Iris pigment epithelial cell (primary cell): Measurements from ENCODE around the gene RCE1.

ENCODE experiments used
- DNase-seq: peaks from one replicate; pipeline ENCODE4 v3.0.0-alpha.2; 2011; ENCODE audit warnings: low read depth

RCE1 gene

DNA sequence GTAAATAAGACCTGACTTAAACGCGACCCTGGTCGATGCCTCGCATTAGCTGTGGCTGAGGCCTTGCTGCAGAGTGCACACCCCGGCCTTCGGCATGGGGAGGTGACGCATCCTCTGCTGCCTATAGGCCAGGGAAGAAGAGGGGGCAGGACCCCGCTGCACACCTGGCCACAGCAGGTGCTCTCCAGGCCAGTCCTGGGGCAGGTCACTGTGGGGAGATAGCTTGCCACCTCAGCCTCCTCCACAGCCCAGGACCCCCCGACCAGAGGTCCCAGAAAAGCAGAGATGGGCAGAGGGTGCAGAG lies 26.3 kb downstream of the RCE1 start:
- DNase-seq = no peak

DNA sequence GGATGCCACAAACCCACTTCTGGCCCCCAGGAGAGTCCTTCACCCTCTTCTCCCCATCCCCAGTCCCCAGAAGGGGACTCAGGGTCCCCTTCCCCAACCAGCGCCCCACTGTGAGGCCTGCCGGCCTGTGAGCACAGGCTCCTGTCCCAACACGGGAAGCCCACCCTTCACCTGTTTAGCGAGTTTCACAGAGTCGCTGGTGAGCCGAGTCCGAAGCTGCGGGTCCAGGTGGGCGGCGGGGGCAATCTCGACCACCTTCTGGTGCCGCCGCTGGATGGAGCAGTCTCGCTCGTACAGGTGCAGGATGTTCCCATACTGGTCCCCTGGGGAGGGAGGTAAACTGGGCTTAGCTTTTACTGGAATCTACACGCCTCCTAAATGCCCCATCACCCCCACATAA lies 26.9 kb downstream of the RCE1 start:
- DNase-seq = no peak

DNA sequence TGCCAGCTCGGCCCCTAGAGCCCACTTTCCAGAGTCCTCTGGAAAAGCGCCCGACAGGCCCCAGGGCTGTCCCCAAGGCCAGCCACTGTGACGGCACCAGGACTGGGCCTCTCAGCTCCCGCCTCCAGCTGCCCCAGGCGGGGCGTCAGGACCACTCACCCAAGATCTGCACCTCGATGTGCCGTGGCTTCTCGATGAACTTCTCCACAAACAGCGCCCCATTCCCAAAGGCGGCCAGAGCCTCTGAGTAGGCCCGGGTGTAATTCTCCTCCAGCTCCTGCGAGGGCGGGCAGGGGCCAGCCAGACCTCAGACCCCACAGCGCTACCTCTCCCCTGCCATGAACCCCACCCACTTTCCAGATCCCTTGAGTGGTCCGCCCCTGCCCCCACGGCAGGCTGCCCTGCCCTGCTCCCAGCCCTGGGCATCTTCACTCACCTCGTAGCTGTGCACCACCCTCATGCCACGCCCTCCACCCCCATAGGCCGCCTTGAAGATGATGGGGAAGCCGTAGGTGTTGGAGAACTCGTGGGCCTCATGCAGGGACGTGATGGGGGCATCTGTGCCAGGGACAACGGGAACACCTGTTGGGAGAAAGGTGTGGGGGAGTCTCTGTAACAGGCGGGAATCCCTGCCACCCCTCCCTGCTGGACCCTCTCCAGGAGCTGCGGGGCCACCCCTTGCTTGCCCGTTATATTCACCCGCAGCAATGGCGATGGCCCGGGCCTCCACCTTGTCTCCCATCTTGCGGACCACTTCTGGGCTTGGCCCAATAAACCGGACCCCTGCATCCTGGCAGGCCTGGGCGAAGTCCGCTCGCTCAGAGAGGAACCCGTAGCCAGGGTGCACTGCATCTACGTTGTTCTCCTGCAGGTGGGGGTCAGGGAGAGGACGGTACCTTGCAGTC lies 27.6 kb downstream of the RCE1 start:
- DNase-seq = no peak

DNA sequence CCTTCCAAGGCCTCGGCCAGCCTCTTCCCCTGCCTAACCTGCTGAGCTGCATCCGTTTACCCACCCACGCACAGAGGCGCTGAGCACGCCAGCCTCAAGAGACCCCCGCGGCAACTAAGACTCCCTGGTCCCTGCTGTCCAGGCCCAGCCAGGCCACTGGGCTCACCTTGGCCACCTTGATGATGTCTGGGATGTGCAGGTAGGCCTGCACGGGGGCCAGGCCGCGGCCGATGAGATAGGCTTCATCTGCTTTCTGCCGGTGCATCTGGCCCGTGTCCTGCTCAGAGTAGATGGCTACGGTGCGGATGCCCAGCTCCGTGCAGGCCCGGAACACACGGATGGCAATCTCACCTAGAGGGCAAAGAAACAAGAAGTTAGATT lies 28.3 kb downstream of the RCE1 start:
- DNase-seq = no peak

DNA sequence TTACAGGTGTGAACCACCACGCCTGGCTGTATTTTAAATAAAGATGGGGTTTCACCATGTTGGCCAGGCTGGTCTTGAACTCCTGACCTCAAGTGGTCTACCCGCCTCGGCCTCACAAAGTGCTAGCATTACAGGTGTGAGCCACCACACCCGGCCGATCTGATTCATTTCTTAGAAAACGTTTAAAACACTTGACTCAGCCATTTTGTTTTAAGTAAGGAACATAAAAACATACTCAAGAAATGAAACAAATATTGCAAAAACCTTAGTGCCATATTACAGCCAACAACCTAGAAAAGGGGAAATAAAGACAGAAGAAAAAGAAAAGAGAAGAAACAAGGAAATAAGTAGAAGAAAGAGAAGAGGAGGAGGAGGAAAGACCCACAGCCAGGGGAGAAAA lies 31.0 kb downstream of the RCE1 start:
- DNase-seq = no peak

DNA sequence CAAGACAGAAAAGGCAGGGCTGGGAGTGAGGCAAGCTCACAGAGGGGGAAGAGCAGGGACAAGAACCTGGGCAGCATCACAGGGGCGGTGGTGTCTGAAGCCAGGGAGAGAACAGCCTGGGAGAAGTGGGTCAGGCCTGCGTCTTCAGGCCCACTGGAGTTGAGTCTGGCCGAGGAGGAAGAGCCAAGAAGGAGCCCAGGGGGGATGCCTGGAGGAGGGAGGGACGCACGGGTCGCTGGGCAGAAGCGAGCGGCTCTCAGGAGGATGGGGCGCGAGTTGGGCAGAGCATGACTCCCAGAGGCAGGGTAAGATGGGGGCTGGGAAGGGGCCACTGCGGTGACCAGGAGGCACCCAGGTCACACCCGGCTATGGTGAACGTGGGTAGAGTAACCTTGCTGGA lies 32.1 kb downstream of the RCE1 start:
- no peak for DNase-seq

DNA sequence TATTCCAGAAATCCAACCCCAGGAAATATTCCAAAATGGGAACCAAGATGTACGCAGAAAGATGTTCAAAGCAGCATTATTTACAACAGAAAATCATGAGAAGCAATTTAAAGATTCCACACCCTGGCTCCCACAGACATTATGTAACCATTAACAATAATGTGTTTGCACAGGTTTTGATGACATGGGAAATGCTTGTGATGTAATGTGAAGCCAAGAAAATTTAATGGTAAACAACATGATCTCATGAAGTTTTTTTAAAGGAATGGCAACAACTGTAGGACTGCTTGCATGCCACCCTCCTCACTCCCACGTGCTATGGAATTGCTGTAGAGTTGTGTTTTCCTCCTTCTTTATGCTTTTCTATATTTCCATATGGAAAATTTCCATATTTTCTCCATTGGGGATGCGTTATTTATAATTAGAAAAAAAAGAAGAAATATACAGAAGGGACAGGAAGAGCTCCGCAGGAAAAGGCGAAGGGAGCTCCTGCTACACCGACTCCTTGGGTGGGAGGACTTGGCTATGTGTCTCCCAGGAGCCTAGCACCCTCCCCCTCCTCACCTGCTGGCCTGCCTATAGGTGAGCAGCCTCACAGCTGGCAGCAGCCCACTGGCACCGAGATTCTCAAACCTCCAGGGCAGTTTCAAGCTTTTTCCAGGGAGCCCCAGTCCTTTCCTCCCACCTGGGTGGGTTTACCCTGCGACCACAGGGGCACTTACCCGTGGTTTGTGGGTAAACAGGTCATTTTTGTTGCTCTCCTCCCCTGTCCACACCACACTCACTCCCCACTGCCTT lies 34.5 kb downstream of the RCE1 start:
- peak; percentile 59 for DNase-seq

DNA sequence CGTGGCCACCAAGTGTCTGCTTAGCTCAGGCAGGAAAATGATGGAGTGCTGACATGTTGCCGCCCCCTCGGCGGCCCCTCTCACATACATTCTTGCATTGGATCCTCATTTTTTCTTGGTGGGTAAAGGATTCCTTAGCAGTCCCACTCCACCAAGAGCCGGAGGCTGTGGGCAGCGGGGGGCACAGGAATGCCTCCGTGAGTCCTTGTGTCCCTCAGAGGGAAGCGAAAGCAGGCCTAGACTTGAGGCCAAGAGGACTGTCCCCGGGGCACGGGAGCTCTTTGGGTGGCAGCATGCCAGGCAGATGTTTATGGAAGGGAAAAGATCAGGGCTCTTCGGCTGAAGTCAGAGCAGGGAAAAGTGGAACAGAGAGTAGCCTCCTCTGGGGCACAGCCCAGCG lies 35.2 kb downstream of the RCE1 start:
- DNase-seq = no peak

DNA sequence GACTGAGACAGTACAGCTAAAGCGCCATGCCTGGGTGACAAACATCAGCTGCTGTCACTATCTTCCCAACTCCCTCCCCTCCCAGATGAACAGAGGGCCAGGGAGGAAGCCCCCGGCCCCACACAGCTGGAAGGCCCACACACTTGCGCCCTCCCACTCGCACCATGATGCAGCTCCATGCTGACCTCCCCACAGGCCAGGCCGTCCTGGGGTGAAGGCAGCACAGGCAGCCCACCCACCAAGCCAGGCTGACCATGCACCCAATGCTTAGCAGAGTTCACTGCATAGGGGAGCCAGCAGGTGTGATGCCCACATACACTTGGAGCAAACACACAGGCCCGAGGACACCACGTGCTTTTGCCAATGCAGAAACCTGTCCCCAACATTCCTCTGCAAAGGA lies 35.8 kb downstream of the RCE1 start:
- no peak for DNase-seq

DNA sequence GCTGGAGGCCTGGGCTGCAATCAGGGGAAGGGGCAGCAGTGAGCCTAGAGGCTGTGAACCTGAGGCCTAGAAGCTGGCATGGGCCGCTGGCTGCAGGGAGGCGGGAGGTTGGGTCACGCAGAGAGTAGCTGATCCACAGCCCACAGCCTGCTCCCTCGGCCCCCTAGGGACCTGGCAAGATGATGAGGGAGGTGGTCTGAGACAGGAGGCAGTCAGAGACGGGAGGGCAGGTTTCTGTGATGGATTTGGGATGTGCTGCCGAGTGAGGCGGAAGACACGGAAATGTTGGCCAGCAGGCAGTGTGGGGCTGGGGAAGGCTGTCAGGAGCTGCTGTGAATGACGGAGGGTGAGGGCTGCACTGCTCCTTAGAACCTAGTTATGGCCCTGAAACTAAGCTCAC lies 36.3 kb downstream of the RCE1 start:
- no peak for DNase-seq

DNA sequence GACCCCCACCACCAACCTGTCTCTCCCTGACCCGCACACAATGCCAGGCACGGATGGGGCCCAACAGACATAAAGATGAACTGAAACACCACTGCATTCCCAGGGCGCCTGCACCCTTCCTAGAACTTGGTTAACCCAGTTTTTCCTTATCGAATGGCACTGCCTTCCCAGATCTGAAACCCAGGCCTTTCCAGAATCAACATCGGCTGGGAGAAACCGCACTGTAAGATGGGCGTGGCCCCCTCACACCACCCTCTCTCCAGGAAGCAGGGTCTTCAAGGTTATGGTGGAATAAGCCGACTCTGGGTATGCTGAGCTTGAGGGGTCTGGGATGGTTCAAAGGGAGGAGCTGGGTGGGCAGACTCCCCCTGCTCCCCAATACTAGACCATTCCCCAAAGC lies 36.8 kb downstream of the RCE1 start:
- DNase-seq = no peak

DNA sequence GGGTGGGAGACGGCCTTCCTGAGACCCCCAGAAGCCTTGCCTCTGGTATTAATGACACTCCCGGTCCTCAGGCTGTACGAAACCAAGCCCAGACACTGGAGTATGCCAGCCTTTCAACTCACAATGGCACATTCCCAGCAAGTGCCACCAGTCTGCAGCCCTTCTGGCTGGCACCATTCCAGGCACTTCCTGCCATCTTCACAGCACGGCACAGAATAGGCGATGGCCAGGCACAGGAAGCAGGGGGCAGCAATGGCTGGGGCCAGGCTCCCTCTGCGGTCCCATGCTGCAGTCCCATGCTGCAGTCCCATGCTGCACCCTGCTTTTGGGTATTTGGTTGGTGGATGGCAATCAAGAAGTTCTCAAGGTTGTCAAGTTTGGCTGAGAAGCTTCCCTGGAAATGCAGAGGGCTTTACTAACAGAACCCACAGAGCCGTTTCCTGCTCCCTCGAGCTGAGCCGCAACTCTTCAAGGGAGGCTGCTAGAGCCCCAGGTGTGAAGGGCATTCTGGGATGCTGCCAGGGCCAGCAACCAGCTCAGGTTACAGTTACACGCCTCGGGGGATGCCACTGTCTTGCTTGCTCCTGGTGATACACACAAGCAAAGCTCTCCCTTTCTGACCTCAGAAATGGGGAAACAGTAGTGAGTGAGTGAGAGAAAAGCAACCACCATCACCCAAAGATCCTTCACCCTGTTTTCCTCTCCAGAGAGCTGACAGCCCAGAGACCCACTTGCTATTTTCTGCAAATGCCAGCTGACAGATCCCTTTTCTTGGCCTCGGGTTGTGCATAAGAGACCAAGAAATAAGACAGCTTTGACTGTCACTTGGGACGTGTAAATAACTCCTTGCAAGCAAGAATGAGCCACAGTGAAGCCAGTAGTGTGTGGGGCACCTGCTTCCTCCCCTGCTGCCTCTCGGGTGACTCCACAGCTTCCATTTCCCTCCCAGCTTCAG lies 37.5 kb downstream of the RCE1 start:
- DNase-seq = no peak

DNA sequence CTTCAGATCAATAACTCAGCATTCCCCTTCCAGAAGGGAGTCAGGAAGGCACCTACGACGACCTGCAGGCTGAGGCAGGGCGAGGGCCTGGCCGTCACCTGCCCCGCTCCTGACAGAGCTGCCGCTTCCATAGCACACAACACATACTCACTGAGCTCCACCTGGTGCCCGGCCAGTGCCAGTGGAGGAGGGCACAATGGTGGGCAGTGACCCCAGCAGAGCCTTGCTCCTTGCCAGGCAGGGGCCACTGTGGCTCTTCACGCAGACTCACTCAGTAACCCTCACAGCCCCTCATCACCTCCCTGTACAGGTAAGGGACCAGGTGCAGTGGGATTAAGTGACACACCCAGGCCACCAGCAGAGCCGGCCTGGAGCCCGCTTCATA lies 38.2 kb downstream of the RCE1 start:
- DNase-seq = no peak

DNA sequence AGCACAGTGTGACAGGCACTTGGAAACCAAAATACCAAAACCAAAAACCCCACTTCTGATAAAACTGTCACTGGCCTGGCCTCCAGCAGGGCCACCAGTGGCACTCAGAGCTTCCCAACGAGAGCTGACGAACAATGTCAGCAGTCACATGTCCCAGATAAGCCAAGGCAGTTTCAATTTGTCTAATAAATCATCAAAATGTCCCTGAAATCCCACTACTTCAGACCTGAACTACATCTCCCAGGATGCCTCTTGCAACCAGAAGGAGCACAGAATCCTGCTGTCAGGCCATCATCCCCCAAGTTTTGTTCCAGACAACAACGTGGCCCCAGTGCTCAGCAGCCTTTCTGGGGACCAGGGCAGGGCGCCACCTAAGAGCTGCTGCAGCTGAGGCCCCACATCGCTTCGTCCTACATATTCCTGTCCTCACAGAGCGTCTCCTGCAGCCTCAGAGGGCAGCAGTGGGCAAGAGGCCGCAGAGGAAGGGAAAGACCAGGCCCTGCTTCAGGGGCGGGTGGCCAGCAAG lies 38.7 kb downstream of the RCE1 start:
- DNase-seq = no peak

DNA sequence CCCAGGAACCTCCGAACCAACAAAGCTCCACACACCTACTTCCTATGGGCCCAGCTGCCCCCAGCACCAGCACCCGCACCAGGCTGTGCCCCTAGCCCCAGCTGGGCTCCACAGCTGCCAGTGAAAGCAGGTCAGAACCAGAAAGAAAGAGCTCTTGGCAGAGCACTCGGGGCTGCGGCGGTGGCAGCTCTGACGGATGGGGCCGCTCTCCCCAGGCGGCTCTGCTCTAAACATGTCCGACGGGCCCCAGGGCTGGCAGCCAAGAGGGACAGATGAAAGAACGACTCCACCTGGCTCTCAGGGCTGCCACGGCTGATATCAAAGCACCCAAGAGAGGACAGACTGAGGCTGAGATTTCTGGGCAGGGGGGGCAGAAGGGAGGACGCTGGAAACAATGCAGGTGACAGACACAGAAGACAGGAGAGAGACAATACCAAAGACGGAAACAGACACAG lies 39.3 kb downstream of the RCE1 start:
- no peak for DNase-seq

DNA sequence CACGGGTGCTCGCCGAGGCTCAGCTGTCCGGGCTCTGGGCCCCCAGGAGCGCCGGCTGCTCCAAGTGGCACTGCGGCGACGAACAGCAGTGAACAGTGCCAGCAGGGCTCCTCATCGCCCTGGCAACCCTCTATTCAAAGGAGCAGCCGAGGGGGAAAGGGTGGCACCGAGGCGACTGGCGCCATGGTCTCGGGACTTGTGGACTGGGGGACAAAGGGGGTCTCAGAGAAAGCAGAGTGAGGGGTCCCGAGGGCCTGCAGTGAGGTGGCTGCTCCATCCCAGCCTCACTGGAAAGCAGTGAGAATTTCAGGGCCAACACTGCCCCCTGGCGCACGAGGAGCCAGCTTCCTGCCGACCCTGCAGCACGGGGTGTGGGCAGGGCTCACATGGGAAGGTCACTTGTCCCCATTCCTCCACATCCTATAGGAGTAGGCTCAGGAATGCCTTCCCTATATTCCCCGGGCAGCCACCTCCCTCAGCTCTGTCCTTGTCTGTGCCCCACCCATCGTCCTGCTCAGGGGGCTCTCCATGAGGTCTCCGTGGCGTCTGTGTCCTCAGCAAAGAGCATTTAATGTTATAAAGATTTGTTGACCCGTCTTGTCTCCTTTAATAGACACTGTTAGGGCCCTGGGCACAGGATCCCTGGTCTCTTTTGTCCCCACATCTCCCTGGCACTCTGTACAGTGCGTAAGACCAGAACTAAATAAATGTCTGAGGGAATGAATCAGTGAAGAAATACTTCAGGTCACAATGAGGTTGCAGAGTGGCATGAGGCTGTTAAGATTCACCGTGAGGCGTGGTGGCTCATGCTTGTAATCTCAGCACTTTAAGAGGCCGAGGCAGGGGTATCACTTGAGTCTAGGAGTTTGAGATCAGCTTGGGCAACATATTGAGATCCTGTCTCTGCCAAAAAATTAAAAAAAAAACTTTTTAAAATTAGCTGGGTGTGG lies 40.0 kb downstream of the RCE1 start:
- DNase-seq = peak; percentile 82

DNA sequence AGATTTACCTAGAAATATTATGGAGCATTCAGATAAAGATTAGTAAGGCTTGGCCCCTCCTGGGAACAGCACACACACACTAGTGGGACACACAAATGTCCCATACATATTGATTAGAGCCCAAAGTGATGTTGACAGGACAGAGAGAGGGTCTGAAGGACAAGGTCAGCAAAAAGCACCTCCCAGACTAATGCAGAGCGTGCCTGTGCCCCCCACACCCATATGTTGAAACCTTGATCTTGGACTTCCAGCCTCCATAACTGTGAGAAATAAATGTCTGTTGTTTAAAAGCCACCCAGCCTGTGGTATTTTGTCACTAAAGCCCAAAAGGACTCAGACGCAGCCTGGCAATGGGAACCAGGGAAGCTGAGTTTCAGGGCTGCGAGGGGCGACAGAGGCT lies 41.2 kb downstream of the RCE1 start:
- DNase-seq = no peak

DNA sequence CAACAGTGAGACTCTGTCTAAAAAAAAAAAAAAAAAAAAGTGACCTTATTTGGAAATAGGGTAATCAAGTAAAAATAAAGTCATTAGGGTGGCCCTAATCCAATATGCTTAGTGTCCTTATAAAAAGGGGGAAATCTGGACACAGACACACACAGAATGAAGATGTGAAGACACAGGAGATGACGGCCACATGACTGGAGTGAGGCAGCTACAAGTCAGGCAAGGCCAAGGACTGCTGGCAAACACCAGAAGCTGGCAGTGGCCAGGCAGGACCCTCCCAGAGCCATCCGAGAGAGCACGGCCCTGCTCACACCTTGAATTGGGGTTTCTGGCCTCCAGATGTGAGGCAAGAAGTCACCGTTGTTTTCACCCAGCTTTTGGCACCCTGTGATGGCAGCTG lies 42.2 kb downstream of the RCE1 start:
- DNase-seq = no peak

DNA sequence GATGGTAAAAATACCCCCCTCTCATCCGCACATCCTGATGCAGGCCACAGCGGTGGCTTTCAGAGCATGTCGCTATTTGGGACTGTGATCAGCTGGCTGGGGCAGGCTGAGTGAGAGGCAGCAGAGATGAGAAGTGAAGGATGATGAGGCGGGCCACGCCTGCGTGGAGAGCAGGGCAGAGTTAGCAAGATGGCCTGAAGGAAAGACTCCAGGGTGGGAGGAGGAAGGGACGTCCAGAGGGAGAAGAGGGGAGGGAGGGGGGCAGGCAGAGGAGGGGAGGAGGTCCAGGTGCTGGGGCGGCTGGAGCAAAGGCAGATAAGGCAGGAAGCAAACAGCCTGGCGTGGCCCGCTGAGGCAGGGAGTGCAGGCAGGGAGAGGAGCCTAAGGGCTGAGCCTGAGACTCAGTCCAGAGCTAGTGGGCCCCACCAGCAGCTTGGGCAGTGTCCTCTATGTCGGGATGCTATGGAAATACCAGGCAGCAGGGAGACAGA lies 42.8 kb downstream of the RCE1 start:
- DNase-seq = no peak

DNA sequence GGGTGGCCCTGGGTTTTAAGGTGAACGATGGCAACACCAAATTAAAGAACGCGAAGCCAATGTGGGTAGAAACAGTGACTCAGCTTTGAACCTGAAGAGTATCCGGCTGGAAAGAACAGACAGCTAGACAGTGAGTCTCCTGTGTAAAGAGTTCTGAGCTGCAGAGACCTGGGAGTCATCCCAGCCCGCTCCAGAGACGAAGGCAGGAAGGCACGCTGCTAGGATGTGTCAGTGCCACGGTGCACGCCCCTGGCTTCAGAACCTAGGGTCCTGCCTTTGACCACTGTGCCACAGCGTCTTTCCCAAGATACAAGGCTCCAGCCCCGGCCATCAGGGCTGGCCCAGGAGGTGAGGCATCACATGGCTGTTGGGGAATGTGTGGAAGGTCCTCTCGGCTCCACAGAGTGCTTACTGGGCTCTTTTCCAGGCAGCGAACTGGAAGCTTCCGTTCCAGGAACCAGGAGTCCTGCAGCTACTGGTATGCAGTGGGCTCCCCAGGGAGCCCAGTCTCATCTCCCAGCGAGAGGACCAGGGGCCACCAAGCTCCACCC lies 43.5 kb downstream of the RCE1 start:
- DNase-seq = peak; percentile 76

DNA sequence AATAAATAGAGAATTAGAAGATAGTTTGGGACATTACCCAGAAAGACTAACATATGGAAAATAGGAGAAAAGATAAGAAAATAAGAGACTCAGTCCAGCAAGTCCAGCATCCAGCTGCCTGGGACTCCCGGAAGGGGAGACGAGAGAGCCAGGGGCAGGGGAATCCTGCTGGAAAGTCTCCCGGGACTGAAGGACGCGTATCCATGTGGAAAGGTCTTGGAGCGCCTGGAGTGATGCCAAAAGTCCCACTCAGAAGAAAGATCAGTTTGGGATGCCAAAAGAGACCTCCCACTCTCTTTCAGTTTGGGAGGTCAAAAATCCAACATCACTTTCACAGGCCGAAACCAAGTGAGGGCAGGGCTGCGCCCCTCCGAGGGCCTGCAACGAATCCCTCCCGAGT lies 44.3 kb downstream of the RCE1 start:
- DNase-seq = no peak
